Trophoblast cell (in vitro differentiated cells and primary cell): ENCODE results near the gene RTF2.

Experiments used
- DNase-seq, 2 donors: peaks; one replicate each; pipeline ENCODE4 v3.0.0-alpha.2; 2016
- H2AFZ ChIP-seq: 2 replicates; pipeline ENCODE4 v1.6.1; 2013; ENCODE audit warnings: low read length, moderate library complexity, mild to moderate bottlenecking; ENCODE audit not compliant: insufficient read depth, poor library complexity
- H2AK5ac ChIP-seq: 2 replicates; pipeline ENCODE4 v1.6.1; 2013; ENCODE audit warnings: mild to moderate bottlenecking, low read length
- H2BK120ac ChIP-seq: 2 replicates; pipeline ENCODE4 v1.6.1; 2013; ENCODE audit warnings: low read length, mild to moderate bottlenecking, moderate library complexity; ENCODE audit not compliant: insufficient read depth, poor library complexity
- H2BK12ac ChIP-seq: 2 replicates; pipeline ENCODE4 v1.6.1; 2013; ENCODE audit warnings: mild to moderate bottlenecking, low read length, moderate library complexity
- H2BK5ac ChIP-seq: 2 replicates; pipeline ENCODE4 v1.6.1; 2013; ENCODE audit warnings: low read length, low read depth, moderate library complexity, mild to moderate bottlenecking; ENCODE audit not compliant: poor library complexity
- H3K14ac ChIP-seq: 2 replicates; pipeline ENCODE4 v1.6.1; 2013; ENCODE audit warnings: mild to moderate bottlenecking, low read length
- H3K18ac ChIP-seq: 2 replicates; pipeline ENCODE4 v1.6.1; 2013; ENCODE audit warnings: mild to moderate bottlenecking, low read length
- H3K23ac ChIP-seq: 2 replicates; pipeline ENCODE4 v1.6.1; 2013; ENCODE audit warnings: low read length
- H3K27ac ChIP-seq: 2 replicates; pipeline ENCODE4 v1.5.1; 2013; ENCODE audit warnings: low read depth, mild to moderate bottlenecking, inconsistent platforms, low read length, moderate library complexity
- H3K27me3 ChIP-seq: 2 replicates; pipeline ENCODE4 v1.6.1; 2013; ENCODE audit warnings: inconsistent platforms, mild to moderate bottlenecking, low read length, moderate library complexity; ENCODE audit not compliant: insufficient read depth
- H3K36me3 ChIP-seq, 2 experiments: 1 replicate in 1 of 2; 2 replicates in 1 of 2; pipeline ENCODE4 v1.6.1; 2013; ENCODE audit warnings: low read length in 2 of 2, mild to moderate bottlenecking in 2 of 2, moderate library complexity in 1 of 2; ENCODE audit not compliant: insufficient read depth in 2 of 2, control insufficient read depth in 1 of 2
- H3K4ac ChIP-seq: 2 replicates; pipeline ENCODE4 v1.6.1; 2013; ENCODE audit warnings: low read depth, mild to moderate bottlenecking, low read length, moderate library complexity
- H3K4me1 ChIP-seq, 2 experiments: 1 replicate in 1 of 2; 2 replicates in 1 of 2; pipeline ENCODE4 v1.6.1; 2013; ENCODE audit warnings: low read length in 2 of 2, mild to moderate bottlenecking in 2 of 2, moderate library complexity in 1 of 2; ENCODE audit not compliant: insufficient read depth in 2 of 2, control insufficient read depth in 1 of 2
- H3K4me2 ChIP-seq: 2 replicates; pipeline ENCODE4 v1.6.1; 2013; ENCODE audit warnings: inconsistent platforms, mild to moderate bottlenecking, low read length, moderate library complexity
- H3K4me3 ChIP-seq: 2 replicates; pipeline ENCODE4 v1.5.1; 2013; ENCODE audit warnings: mild to moderate bottlenecking, low read depth, low read length, inconsistent platforms
- H3K79me1 ChIP-seq: one replicate; pipeline ENCODE4 v1.6.1; 2013; ENCODE audit warnings: low read length
- H3K79me2 ChIP-seq: 2 replicates; pipeline ENCODE4 v1.6.1; 2013; ENCODE audit warnings: low read length, mild to moderate bottlenecking; ENCODE audit not compliant: control insufficient read depth, insufficient read depth, poor library complexity
- H3K9ac ChIP-seq: 2 replicates; pipeline ENCODE4 v1.6.1; 2013; ENCODE audit warnings: mild to moderate bottlenecking, low read length
- H3K9me3 ChIP-seq: 2 replicates; pipeline ENCODE4 v1.6.1; 2013; ENCODE audit warnings: low read depth, mild to moderate bottlenecking, control low read depth, inconsistent platforms, low read length; ENCODE audit not compliant: insufficient read depth
- H4K12ac ChIP-seq: 2 replicates; pipeline ENCODE4 v1.6.1; 2013; ENCODE audit warnings: low read depth, mild to moderate bottlenecking, low read length, moderate library complexity
- H4K8ac ChIP-seq: 2 replicates; pipeline ENCODE4 v1.6.1; 2013; ENCODE audit warnings: low read depth, mild to moderate bottlenecking, low read length, moderate library complexity
- H4K91ac ChIP-seq: one replicate; pipeline ENCODE4 v1.6.1; 2013; ENCODE audit warnings: low read depth, mild to moderate bottlenecking, low read length, moderate library complexity
- WGBS: extraction: QIAGEN DNeasy Blood & Tissue Kit; methylation state at CpG from one replicate; pipeline ENCODE4 v1.1.7; 2013; ENCODE audit warnings: missing lambda C conversion rate; ENCODE audit not compliant: insufficient read length, insufficient coverage; ENCODE audit errors: extremely low coverage; 5-methylcytosine and 5-hydroxymethylcytosine counted together

The RTF2 gene

DNA sequence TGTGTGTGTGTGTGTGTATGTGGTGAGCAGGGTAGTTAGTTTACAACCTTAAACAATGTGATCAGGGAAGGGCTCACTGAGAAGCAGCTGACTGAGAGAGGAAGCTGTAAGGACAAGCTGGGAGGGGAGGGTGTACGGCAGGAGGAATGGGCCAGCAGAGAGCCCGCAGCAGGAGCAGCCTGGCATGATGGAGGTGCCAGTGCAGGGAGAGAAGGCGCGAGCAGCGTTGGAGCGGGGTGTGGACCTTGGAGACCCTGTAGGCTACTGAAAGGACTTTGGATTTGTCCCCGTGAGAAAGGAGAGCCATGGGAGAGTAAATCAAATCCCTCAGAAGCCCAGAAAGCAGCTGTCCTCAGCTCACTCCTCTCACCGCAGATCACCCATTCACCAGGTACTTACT, 83.1 kb downstream of the RTF2 start:
- peak overlapping the region; percentile 1 for H2BK5ac ChIP-seq
- H3K4ac ChIP-seq, result peak overlapping the region; percentile 40
- peak overlapping the region; percentile 78 for H2BK120ac ChIP-seq
- no peaks in the 10 kb centered on the region for H3K27me3 ChIP-seq
- peak overlapping the region; percentile 50 for H3K14ac ChIP-seq
- H3K4me1 ChIP-seq, result peaks cover 12% of the 10 kb centered on the region in 2 experiments
- H2BK12ac ChIP-seq, result peak overlapping the region; percentile 58
- no peak overlapping the region for H3K9ac ChIP-seq
- H3K36me3 ChIP-seq, result no peaks in the 10 kb centered on the region
- H3K79me2 ChIP-seq, result peaks cover 2% of the 10 kb centered on the region
- H2AFZ ChIP-seq, result no peak overlapping the region
- no CpG with 5 or more reads among the region's 8 CpGs for WGBS
- H3K23ac ChIP-seq, result no peak overlapping the region
- no peak overlapping the region for H3K4me3 ChIP-seq
- H2AK5ac ChIP-seq, result peak overlapping the region; percentile 75
- H3K27ac ChIP-seq, result no peak overlapping the region
- peaks cover 6% of the 10 kb centered on the region for H3K9me3 ChIP-seq
- DNase-seq, result peak in 1 of 2 donors; percentile 2
- H4K12ac ChIP-seq, result no peak overlapping the region
- H4K8ac ChIP-seq, result peak overlapping the region; percentile 55
- H4K91ac ChIP-seq, result peak overlapping the region; percentile 56
- peak overlapping the region; percentile 90 for H3K18ac ChIP-seq
- no peak overlapping the region for H3K4me2 ChIP-seq
- H3K79me1 ChIP-seq, result peaks cover 20% of the 10 kb centered on the region

- Histone ChIP-seq H2AK5ac (peak overlapping the region; percentile 18), H4K91ac (peak overlapping the region; percentile 52), H2BK120ac (peak overlapping the region; percentile 27), H3K9ac (no peak overlapping the region), H3K9me3 (peaks cover 2% of the 10 kb centered on the region), H3K36me3 (no peaks in the 10 kb centered on the region), H4K8ac (peak overlapping the region; percentile 37), H3K27ac (no peak overlapping the region), H3K79me2 (peaks cover 2% of the 10 kb centered on the region), H3K79me1 (peaks cover 20% of the 10 kb centered on the region), H3K4me2 (no peak overlapping the region), H3K23ac (no peak overlapping the region), H3K4me1 (peaks cover 12% of the 10 kb centered on the region in 2 experiments), H2BK5ac (no peak overlapping the region), H3K4ac (no peak overlapping the region), H3K27me3 (no peaks in the 10 kb centered on the region), H4K12ac (no peak overlapping the region), H3K14ac (no peak overlapping the region), H2AFZ (no peak overlapping the region), H3K4me3 (no peak overlapping the region), H3K18ac (peak overlapping the region; percentile 33), H2BK12ac (peak overlapping the region; percentile 51)
- no peak for DNase-seq
- no CpG with 5 or more reads among the region's 8 CpGs for WGBS
These were observed 84.6 kb downstream of the RTF2 start for GRCh38 chr20:56552911-56553629.

GRCh38 chr20:56554869-56555268, 86.4 kb downstream of the RTF2 start:
- Histone ChIP-seq H2AK5ac (no peak overlapping the region), H4K12ac (no peak overlapping the region), H3K36me3 (no peaks in the 10 kb centered on the region), H3K79me2 (peaks cover 2% of the 10 kb centered on the region), H3K18ac (no peak overlapping the region), H2BK120ac (peak overlapping the region; percentile 18), H3K14ac (no peak overlapping the region), H4K8ac (no peak overlapping the region), H2BK12ac (no peak overlapping the region), H3K4me1 (peaks cover 12% of the 10 kb centered on the region in 2 experiments), H4K91ac (no peak overlapping the region), H2BK5ac (no peak overlapping the region), H3K4me3 (no peak overlapping the region), H3K23ac (no peak overlapping the region), H2AFZ (no peak overlapping the region), H3K79me1 (peaks cover 20% of the 10 kb centered on the region), H3K9me3 (no peaks in the 10 kb centered on the region), H3K27me3 (no peaks in the 10 kb centered on the region), H3K27ac (peak overlapping the region; percentile 66), H3K9ac (no peak overlapping the region), H3K4me2 (peak overlapping the region; percentile 11), H3K4ac (no peak overlapping the region)
- DNase-seq, result peak; percentile 24 to 63
- WGBS, result no CpG with 5 or more reads among the region's 4 CpGs

DNA sequence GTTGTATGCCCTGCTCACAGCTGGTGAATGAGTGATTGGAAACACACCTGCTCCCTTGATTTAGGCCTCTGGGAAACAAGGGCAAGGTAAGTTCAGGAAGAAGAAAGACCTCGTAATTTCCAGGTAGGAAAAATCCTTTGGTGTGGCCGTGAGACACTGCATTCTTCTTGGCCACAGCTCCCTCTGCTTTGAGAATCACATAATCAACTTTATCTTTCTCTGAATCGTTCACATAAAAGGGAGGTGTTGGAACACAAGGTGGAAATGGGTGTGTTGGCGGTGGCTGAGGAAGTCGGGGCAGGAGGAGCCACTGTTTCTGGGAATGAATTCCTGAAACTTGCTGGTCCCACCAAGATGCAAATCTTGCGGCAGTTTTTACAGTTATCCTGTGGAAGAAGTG, 90.5 kb downstream of the RTF2 start:
- H3K4me3 ChIP-seq, result no peak overlapping the region
- no peak overlapping the region for H4K91ac ChIP-seq
- no peak overlapping the region for H4K8ac ChIP-seq
- no peak overlapping the region for H3K9ac ChIP-seq
- no peaks in the 10 kb centered on the region for H3K27me3 ChIP-seq
- no CpG with 5 or more reads among the region's 6 CpGs for WGBS
- no peak overlapping the region for H2BK5ac ChIP-seq
- no peak overlapping the region for H3K4me2 ChIP-seq
- H3K14ac ChIP-seq, result no peak overlapping the region
- no peaks in the 10 kb centered on the region for H3K36me3 ChIP-seq
- no peak for DNase-seq
- H3K4me1 ChIP-seq, result peaks cover 2% of the 10 kb centered on the region in 2 experiments
- H3K23ac ChIP-seq, result no peak overlapping the region
- H2BK120ac ChIP-seq, result no peak overlapping the region
- no peak overlapping the region for H3K27ac ChIP-seq
- no peaks in the 10 kb centered on the region for H3K79me2 ChIP-seq
- H3K4ac ChIP-seq, result no peak overlapping the region
- peaks cover 7% of the 10 kb centered on the region for H3K79me1 ChIP-seq
- no peak overlapping the region for H2AFZ ChIP-seq
- no peaks in the 10 kb centered on the region for H3K9me3 ChIP-seq
- H4K12ac ChIP-seq, result no peak overlapping the region
- H2AK5ac ChIP-seq, result no peak overlapping the region
- H2BK12ac ChIP-seq, result no peak overlapping the region
- no peak overlapping the region for H3K18ac ChIP-seq
